Cardiac septum (tissue), 1 donor: ENCODE data around the gene DCTPP1. TPM values are rescaled to one million over a fixed set of nuclear protein-coding genes. Genes with fewer than 3 reads are reported as not detected.
"Not testable (repeated sequence)": the region's sequence is repeated elsewhere in the genome, so short reads cannot be mapped to it uniquely, and the experiment has no call there.

Experiments used
- DNase-seq: peaks from one replicate; pipeline ENCODE4 v3.0.0-alpha.2; 2020; ENCODE audit warnings: low spot score
- intact Hi-C: fragments of 100-400 bp; cut with DNase I; formaldehyde crosslinking; loops from one replicate; pipeline ENCODE4 v1.14.0; 2022
- long read RNA-seq: library from polyadenylated mRNA; unstranded; transcript quantifications from one replicate; pipeline ENCODE4 v2.0.0, GENCODE V29; 2021
- total RNA-seq: library from RNA; stranded (reverse); fragmentation: NEBNext Ultra II Directional; extraction: Animal tissue kit (Norgen Biotek cat#: 25700); gene quantifications from one replicate; pipeline ENCODE4 v1.2.1, GENCODE V29; 2021
- donor health status: DM: no; HTN: no; CAD: no.

Gene DCTPP1
- 23.1 TPM for total RNA-seq
- long read RNA-seq, transcript DCTPP1-201 (3 exons, 1,222 nt): major isoform, 51 of 59 reads
- long read RNA-seq, partial matches to known transcripts: 0 of 59 reads
- long read RNA-seq, other reads (novel, unspliced or antisense): 7 of 59 reads

DNA sequence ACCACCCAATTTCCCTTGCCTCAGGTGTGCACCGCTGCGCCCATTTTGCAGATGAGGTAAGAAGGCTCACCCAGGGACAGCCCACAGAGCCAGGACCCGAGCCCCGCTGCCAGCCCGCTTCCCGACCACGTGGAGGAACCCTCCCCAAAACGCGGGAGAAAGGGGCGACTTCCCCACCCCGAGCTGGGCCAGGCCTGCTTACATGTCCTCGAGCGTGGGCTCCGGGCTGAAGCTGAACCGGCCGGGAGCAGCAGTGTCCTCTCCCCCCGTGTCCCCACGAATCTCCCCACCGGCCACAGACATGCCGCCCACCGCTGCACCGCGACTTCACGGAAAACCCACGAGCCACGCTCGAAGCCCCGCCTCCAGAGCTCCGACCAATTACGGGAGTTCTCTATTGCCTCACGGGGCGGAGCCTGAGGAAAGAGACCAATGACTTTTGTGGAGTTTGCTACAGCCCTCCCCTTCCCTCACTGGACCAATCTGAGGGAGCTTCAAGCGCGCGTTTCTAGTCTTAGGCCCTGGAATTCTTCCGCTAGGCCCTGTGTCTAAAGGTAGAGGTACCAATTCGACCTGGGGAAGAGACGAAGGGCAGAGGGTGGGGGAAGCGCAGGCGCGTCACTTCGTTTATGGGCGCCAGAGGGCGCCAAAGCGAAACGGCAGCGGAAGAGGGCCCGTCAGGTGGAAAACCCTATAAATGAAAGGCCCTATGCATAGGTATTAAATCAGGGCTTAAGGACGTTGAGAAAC is at the start of gene DCTPP1:
TSS of gene DCTPP1 (minus strand) at position 353 of the 750 bp plus-strand sequence. CDS start at position 303, 50 bp downstream.
- DNase-seq: peak; percentile 95
- intact Hi-C loops: loop anchor here (5.0 kb wide), 1 partner anchor 102 kb away; the partner anchor contains the start of gene ZNF747

DNA sequence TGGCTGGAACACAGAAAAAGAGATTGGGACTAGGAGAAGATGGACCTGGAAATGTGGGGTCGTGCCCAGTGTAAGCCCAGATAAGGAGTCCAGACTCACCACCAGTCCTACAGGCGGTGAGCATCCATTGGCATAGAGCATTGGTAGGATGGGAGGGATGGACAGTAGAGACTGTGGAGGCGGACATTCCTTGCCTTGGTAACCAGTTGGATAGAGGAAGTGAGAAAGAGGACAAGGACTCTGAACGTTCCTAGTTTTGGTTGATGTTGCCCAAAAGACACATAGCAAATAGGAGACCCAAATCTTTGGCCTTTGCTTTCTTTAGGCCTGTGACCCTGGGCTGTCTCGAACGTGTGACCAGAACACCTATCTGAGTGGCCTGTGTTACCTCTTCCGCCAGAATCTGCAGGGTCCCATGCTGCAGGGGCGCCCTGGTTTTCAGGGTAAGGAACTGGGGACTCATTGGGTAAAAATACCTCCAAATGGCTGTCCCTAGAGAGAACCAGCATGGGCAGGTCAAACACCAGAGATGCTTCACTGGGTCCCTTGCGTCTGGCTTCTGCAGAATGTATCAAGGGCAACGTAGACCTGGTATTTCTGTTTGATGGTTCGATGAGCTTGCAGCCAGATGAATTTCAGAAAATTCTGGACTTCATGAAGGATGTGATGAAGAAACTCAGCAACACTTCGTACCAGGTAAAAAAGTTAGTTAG is 49.1 kb upstream of the DCTPP1 start:
- intact Hi-C loops: no loop called here
- DNase-seq: no peak

DNA sequence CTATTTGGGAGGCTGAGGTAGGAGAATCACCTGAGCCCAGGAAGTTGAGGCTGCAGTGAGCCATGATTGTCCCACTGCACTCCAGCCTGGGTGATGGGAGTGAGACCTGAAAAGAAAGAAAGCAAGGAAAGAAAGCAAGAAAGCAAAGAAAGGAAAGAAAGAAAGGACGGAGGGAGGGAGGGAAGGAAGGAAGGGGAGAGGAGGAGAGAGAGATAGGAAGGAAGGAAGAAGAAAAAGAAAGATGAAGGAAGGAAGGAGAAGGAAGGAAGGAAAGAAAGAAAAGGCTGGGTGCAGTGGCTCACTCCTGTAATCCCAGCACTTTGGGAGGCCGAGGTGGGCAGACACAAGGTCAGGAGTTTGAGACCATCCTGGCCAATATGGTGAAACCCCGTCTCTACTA is 47.9 kb upstream of the DCTPP1 start:
- DNase-seq, intact Hi-C loops: not testable (repeated sequence)

DNA sequence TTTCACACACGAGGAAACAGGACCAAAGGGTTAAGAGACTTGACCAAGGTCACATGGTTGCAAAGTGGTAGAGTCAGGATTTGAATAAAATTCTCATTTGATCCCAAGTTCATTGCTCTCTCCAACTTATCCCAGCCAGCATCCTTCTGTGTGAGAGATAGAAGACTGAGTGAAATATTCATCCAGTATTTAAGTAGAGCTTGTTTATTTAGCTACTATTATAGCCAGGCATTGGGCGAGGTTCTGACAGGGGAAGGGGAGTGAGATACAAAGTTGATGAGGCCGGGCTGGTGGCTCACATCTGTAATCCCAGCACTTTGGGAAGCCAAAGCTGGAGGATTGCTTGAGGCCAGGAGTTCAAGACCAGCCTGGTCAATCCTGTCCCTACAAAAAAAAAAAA is 47.2 kb upstream of the DCTPP1 start:
- intact Hi-C loops: no loop called here
- DNase-seq: no peak

DNA sequence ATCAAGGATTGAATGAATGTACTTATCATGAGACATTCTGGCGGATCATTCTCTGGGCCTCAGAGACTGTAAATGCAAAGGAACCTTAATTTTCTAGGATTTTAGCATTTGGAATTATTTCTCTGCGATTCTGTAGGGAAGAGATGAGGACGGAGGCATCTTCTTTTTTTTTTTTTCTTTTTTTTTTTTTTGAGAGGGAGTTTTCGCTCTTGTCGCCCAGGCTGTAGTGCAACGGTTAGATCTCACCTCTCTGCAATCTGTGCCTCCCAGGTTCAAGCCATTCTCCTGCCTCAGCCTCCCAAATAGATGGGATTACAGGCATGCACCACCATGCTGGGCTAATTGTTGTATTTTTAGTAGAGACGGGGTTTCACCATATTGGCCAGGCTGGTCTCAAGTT is 44.9 kb upstream of the DCTPP1 start:
- intact Hi-C loops: no loop called here
- no peak for DNase-seq

DNA sequence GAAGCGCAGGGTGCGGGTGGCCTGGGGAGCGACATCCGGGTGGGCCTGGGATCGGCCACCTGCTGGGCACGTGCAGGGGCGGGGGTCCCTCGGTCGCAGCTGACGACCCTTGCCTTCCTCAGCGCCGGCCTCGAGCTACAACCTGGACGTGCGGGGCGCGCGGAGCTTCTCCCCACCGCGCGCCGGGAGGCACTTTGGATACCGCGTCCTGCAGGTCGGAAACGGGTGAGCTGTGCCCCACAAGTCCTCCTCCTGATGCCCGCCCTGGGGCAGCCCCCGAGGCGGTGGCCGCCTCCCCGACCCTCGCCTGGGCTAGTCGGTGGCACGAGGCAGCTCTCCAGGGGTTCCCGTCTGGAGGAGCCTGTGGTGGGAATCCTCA is 44.2 kb upstream of the DCTPP1 start:
- intact Hi-C loops: no loop called here
- no peak for DNase-seq

DNA sequence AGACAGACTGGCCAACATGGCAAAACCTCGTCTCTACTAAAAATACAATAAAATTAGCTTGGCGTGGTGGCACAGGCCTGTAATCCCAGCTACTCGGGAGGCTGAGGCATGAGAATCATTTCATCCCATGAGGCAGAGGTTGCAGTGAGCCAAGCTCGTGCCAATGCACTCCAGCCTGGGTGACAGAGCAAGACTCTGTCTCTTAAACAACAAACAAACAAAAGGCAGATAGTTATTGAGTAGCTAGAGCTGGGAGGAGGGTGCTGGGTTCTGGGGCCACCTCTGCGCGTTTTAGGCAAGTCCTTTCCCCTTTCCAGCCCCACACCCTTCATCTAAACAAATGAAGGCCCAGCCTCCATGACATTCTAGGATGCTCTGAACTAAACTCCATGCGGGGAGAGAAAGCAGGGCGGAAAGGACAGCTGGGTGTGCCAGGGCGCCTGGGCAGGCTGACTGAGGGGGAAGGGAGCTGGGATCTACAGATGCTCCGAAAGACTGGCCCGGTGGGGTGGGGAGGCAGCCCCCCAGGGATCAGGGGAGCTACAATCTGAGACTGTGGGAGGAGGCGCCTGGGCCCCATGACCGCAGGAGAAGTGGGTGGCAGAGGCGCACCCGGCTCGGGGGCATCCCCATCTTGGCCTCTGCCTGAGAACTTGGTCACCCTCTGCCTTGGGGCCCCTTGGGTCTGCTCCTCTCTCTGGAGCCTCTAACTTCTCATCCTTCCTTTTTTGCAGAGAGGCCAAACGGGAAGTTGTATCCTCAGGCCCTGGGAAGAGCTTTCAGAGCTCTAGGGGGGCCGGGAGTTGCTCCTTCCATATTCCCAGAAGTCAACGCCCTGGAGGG is 43.6 kb upstream of the DCTPP1 start:
- DNase-seq: no peak
- intact Hi-C loops: no loop called here

DNA sequence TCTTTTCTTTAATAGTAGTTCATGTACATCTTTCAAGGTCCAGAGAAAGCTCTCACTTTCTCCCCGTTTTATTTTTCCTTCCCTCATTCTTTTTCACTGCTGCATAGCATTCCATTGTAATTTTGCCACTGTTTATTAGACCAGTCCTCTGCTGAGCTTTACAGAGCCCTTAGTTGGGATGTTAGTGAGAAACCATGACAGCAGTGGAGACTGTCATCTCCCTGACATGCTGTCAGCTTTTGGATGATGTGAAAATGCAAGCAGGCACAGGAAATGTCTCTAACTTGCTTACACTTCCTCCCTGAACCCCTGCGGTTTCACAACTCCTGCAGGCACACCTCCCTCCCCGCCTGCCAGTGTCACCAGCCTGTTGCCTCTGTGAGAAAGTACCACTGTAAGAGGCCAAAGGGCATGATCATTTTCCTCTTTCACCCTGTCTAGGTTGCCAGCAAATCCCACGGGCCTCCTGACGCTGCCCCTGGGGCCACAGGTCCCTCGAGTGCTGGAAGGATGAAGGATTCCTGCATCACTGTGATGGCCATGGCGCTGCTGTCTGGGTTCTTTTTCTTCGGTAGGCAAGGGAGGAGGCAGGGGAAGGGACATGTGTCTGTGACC is 42.6 kb upstream of the DCTPP1 start, which contains the start of gene ITGAL:
TSS of gene ITGAL (plus strand) at position 415 of the 615 bp plus-strand sequence. CDS start at position 511, 96 bp downstream.
- DNase-seq: peak; percentile 89
- intact Hi-C loops: no loop called here

DNA sequence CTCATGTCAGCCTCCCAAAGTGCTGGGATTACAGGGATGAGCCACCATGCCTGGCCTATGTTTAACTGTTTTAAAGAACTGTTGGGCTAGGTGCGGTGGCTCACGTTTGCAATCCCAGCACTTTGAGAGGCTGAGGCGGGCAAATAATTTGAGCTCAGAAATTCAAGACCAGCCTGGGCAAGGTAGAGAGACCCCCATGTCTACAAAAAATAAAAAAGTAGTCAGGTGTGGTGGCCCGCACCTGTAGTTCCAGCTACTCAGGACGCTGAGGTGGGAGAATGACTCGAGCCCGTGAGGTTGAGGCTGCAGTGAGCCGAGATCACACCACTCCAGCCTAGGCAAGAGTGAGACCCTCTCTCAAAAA is 40.8 kb upstream of the DCTPP1 start:
- no peak for DNase-seq
- intact Hi-C loops: no loop called here

DNA sequence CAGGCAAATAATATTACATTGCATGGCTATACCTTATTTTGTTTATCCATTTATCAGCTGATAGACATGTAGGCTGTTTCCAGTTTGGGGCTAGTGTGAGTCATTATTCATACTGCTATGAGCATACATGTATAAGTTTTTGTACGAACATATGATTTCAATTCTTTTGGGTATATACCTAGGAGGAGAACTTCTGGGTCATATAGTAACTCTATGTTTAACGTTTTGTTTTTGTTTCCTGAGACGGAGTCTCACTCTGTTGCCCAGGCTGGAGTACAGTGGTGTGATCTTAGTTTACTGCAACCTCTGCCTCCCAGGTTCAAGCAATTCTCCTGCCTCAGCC is 40.3 kb upstream of the DCTPP1 start:
- intact Hi-C loops: no loop called here
- DNase-seq: no peak

DNA sequence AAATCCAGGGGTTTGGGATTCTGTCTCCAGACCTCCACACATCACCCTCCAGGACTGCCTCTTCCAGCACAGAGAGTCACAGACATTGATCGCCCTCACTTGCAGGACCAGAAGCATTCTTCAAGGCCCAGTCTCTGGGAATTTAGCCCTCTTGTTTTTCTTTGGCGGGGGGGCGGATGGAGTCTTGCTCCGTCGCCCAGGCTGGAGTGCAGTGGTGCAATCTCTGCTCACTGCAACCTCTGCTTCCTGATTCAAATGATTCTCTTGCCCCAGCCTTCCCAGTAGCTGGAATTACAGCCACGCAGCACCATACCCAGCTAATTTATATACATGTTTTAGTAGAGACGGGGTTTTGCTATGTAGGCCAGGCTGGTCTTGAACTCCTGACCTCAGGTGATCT is 34.2 kb upstream of the DCTPP1 start:
- intact Hi-C loops: no loop called here
- no peak for DNase-seq

DNA sequence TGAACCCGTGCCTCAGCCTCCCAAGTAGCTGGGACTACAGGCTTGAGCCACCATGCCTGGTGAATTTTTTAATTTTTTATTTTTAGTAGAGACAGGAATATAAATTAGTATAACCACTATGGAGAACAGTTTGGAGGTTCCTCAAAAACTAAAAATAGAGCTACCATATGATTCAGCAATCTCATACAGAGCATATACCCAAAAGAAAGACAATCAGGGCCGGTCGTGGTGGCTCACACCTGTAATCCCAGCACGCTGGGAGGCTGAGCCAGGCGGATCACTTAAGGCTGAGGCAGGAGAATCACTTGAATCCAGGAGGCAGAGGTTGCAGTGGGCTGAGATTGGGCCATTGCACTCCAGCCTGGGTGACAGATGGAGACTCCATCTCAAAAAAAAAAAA is 31.6 kb upstream of the DCTPP1 start:
- DNase-seq, intact Hi-C loops: not testable (repeated sequence)

DNA sequence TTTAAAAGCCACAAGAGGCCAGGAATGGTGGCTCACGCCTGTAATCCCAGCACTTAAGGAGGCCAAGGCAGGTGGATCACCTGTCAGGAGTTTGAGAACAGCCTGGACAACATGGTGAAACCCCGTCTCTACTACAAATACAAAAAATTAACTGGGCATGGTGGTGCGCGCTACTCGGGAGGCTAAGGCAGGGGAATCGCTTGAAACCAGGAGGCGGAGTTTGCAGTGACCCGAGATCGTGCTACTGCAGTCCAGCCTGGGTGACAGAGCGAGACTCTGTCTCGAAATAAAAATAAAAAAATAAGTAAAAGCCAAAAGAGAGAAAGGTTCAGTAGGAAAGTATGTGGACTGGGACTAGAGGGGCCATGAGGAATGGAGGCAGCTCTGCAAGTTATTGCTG is 29.6 kb upstream of the DCTPP1 start:
- no peak for DNase-seq
- intact Hi-C loops: no loop called here

DNA sequence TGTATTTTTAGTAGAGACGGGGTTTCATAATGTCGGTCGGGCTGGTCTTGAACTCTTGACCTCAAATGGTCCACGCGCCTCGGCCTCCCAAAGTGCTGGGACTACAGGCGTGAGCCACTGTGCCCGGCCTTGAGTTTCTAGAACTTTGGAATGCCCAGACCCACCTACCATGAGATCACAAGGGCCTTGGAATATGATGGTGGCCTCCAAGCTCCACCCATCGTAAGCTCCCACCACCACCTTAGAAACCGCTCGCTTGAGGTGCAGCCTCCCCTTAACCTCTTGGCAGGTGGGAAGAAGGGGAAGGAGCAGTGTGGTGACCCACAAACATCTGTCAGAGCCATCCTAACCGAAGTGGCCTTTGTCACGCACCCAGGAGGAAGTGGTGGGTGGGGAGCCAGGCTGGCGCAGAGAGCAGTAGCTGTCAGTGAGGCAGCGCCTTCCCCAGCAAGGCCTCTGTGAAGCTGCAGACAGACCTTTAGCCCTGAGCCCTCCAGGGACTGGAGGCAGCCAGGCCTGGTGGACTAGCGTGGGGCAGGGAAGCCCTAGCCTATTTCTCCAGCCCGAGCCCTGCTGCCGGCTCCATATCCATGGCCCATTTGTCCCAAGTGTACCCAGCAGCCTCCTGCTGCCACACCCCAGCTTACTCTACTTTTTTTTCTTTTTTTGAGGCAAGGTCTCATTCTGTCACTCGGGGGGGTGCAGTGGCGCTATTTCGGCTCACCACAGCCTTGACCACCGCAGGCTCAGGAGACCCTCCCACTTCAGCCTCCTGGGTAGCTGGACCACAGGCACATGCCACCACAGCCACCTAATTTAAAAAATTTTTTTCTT is 28.9 kb upstream of the DCTPP1 start:
- DNase-seq: peak; percentile 82
- intact Hi-C loops: no loop called here

DNA sequence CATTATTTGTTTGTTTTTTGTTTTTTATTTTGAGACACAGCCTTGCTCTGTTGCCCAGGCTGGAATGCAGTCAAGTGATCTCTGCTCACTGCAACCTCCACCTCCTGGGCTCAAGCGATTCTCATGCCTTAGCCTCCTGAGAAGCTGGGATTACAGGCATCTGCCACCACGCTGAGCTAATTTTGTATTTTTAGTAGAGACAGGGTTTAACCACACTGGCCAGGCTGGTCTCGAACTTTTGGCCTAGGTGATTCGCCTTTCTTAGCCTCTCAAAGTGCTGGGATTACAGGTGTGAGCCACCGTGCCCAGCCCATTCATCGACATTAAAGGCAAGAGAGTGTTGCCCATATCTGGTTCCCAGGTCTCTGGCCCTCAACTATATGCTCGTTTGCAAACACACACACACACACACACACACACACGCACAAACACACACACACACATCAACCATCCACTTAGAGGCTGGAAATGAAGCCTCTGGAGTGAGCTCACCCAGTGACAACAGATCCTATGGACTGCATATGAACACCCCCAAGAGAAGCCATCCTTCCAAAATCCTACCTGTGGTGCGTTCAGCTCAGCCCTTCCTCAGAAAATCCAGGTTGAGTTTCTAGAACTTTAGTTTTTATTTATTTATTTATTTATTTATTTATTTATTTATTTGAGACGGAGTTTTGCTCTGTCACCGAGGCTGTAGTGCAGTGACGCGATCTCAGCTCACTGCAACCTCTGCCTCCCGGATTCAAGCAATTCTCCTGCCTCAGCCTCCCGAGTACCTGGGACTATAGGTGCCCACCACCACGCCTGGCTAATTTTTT is 28.1 kb upstream of the DCTPP1 start:
- intact Hi-C loops: no loop called here
- no peak for DNase-seq

DNA sequence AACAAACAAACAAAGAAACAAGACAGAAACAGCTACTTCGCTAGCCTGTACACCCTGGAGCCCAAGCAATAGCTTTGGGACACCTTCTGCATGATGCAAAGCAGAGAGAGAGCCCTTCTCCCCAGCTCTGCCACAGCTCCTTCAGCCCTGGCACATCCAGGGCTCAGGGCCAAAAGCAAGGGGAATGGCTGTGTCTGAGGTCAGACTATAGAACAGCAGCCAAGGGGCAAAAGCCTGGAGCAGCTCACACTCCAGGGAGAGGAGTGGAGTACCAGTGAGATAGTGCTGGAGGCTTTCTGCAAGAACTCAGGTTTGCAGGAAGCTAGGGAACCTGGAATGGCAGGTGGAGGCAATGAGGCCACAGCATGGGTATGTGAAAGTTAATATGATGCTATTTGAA is 27.4 kb upstream of the DCTPP1 start:
- intact Hi-C loops: no loop called here
- no peak for DNase-seq

DNA sequence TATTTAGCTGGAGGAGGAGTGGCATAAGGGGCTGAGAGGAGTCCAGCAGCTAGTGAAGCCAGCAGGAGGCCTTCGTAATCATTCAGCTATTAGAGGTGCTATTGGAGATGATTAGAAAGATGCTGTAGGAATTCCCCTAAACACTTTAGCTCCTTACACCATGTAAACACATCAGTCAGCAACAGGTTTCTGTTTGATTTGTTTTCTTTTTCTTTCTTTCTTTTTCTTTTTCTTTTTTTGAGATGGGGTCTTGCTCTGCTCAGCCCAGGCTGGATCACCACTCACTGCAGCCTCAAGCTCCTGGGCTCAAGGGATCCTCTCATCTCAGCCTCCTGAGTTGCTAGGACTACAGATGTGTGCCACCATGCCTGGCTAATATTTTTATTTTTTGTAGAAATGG is 26.5 kb upstream of the DCTPP1 start:
- intact Hi-C loops: no loop called here
- DNase-seq: no peak
